Stimulated activated CD8-positive, alpha-beta memory T cell treated with anti-CD3 and anti-CD28 coated beads, Interleukin-12 subunit alpha, Interleukin-12 subunit beta, amount 100 ng/mL, for 4 hours (primary cell): ENCODE data around the gene LAMA5.
A peak's percentile ranks its signal among the peaks of the same experiment; 100 is the strongest.
"Not testable (repeated sequence)": the region's sequence is repeated elsewhere in the genome, so short reads cannot be mapped to it uniquely, and the experiment has no call there.

Source experiments
- DNase-seq: peaks from one replicate; pipeline ENCODE4 v3.0.0-alpha.2; 2020; ENCODE audit warnings: low read depth

The LAMA5 gene

DNA sequence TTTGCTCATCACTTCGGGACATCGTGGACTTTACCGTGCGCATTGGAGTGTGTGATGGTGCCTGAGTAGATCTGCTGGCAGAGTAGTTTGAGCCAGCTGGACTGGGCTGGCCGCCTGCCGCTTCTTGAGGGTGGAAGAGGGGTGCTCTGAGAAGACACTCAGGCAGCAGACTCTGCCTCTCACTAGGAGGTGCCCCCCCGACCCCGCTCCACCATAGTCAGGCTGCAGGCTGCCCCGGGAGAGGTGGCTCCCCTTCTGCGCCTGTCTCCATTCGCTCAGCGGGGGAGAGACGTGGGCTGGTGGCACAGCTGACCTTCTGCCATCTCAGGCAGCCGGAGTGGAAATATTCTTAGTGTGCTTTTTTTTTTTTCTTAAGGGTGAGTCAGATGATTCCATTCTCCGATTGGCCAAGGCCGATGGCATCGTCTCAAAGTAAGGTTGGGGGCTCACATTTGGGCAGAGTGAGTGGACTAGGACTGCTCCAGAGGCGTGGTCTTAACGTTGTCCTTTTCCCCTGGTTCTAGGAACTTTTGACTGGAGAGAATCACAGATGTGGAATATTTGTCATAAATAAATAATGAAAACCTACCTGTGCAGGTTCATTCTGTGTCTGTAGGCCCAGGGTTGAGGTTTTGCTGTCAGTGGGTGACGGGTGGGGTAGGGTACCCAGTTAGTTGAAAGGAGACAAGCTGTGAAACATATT lies 21.0 kb upstream of the LAMA5 start:
- DNase-seq: no peak

DNA sequence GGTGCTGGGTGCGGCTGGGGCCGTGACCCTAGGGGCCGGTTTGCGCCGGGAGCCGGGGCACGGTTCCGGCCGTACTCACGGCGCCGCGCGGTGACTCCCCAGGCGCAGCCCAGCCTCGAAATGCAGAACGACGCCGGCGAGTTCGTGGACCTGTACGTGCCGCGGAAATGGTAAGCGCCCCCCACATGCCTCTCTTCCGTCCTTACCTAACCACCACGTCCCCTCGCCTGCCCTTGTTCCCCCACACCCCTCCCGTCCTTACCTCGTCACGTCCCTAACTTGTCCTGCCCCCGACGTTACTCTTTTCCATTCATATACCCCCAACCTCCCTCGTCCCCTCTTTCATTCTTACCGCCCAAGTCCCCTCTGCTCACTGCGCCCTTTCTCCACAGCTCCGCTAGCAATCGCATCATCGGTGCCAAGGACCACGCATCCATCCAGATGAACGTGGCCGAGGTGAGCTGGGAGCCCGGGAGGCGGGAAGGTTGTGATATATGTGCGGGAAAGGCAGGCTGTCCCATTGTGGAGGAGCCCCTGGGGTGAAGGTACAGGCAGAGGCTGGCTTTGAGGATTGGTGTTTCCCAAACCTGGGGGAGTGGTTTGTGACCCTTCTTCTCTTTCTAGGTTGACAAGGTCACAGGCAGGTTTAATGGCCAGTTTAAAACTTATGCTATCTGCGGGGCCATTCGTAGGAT lies 20.3 kb upstream of the LAMA5 start:
- no peak for DNase-seq

DNA sequence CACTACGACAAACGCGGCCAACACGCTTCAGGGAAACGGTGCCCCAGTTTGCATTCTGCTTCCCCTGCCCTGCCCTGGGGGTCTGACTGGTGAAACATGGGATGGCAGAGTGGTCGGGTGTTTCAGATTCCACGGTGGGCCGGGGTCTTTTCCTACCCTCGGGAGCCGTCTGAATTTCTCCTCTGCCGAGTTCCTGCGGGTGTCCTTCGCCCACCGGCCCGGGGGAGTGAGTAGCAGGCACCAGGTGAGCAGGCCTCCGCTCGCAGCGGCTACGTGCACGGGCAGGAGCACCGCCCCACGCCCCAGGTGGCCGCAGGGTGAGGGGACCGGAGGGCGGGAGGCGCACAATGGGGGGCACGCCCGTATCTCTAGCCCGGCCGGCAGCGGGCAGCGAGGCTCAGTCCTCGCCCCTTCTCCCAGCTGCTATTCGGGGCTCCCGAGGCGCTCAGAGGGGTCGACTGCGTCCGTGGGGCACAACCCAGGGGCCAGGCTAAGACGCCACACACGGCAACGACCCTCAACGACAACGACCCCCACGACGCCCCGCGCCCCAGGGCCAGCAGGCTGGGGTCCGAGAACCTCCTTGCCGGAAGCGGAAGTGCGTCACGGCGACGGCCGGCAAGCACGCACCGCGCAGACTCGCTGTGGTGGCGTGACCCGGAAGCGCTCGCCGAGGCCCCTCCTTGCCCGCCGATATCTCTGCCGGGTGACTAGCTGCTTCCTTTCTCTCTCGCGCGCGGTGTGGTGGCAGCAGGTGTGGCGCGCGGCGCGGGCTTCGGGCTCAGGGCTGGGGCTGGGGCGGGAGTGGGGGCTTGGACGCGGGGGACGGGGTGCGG lies 19.5 kb upstream of the LAMA5 start, which contains the start of gene RPS21:
Gene RPS21 (plus strand): TSS at position 721 of the 836 bp plus-strand sequence. CDS start 236 bp downstream, outside the sequence.
- DNase-seq: peak; percentile 88

DNA sequence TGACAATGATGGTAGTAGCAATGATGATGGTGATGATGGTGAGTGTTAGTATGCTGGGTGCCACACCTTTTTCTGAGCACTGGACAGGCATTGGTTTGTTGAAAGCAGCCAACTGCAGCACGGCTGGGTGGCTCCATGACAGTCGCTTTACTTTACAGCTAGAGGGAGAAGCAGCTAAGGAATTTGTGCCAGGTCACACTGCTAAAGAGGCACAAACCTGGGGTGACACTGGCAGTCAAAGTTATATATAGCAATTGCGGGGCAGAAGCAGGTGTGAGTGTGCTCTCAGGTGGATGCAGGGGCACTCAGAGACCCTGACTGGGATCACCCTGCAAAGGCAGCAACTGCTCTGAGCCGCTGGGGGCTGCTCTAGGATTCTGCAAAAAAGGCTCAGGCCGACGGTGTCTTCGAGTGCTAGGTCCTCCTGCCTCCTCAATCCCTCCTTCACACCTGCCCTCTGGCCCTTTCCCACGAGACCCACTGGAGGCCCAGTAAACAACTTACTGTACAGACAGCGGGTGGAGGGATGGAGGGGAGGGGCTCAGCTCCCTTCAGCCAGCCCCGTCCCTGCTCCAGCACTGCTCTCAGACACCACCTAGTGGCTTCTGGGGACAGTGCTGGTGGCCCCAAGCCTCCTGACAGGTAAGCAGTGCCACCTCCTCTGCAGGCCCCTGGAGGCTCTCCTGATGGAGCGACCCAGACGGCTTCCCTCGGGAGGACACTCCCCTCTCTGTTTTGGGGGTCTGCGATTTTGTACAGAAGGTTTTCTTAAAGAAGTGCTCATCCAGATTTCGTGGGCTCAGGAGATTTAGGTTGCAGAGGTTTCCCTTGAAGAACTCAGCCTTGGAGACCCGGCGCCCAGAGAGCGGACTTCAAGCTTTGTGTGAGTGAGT lies 15.4 kb upstream of the LAMA5 start:
- peak; percentile 56 for DNase-seq

DNA sequence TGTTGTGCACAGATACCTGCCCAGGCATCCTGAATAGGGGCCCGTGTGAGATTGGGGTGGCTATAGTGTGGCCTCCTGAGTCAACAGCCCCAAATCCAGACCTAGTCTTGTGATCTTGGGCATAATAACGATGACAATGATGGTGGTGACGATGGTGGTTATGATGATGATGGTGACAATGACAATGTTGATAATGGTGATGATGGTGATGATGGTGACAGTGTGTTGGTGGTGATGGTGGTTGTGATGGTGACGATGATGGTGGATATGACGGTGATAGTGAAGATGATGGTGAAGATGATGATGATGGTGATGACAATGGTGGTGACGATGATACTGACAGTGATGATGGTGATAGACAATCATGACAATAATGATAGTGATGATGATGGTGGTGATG lies 14.7 kb upstream of the LAMA5 start:
- DNase-seq: no peak

DNA sequence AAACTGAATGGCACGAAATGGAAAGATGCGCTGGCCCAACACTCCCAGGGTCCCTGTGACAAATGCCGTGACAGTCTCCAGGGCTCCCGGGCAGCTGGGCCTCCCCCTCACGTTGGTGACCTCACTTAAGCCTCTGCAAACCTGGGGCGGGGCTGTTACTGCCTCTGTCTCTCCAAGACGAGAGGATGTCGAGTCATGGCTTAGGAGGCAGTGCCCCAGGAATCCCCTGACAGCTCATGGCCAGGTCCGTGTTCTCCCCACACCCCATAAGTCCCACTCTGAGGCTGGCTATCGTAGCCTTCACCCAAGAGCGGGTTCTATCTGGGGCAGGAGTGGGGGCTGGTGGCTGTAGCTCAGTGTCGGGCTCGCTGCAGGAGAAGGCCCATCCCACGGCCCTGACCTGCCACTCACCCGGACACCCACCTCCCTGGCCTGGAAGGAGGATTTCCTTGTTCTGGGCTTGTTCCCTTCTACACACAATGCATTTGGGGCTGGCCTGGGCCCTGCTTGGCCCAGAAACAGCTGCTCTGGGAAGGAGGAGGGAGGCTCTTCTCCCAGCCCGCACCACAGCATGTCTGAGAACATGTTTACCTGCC lies 14.2 kb upstream of the LAMA5 start:
- no peak for DNase-seq

DNA sequence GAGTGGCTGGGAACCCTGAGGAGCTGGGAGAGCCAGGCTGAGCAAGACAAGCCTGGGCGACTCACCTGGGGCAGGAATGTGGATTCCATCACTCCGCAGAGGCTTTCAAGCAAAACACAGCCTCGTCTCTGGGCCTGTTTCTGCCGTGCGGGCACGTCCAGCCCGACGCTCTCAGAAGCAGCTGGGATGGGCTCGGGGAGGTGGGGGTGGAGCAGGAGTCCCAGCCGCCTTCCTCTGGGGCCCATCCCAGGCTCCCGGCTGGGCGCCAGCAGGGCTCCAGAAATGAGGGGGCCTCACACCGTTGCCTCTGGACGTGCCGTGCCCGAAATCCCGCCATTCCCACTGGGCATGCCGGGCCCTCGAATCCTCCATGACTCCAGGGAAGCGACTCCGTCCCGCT lies 11.1 kb upstream of the LAMA5 start:
- no peak for DNase-seq

DNA sequence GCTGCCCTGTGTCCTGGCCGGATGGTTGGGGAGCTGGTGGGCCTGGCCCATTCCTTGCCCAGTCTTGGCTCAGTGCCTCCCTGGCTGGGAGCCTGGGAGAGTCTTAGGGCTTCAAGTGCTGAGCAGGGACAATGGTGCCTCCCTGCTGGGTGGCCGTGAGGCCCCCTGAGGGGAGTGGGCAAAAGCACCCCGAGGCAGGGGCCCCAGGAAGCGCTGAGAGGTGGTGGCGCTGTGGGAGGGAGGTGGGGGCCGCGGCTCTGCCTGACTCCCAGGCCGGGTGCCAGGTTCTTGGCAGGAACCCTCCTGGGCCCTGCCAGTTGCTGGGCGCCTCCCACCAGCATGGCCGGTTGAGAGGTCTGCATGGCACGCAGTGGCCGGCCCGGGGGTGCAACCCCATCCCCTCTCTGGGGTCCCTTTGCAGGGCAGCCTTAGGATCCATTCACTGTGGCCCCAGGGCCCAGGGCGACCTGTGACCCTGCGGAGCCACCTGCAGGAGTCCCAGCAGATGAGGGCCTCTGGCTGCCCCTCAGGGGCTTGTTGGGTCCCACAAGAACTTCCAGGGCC lies 10.6 kb upstream of the LAMA5 start:
- DNase-seq: no peak

DNA sequence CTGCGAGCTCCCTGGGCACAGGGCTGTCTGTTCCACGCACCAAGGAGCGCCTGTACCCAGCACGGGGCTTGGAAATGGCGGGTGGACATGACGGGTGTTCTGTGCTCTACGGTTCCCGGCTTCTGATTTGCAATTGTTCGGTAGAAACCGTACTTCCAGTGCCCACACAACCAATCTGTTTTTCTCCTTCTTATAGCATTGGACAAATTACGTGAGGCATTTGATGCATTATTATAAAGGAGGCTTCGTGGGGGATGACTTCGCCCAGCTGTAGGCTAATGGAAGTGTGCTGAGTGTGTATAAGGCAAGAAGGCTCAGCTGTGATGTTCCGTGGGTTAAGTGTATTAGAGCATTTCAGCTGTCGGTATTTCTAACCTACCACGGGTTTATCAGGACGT lies 10.0 kb upstream of the LAMA5 start:
- no peak for DNase-seq

DNA sequence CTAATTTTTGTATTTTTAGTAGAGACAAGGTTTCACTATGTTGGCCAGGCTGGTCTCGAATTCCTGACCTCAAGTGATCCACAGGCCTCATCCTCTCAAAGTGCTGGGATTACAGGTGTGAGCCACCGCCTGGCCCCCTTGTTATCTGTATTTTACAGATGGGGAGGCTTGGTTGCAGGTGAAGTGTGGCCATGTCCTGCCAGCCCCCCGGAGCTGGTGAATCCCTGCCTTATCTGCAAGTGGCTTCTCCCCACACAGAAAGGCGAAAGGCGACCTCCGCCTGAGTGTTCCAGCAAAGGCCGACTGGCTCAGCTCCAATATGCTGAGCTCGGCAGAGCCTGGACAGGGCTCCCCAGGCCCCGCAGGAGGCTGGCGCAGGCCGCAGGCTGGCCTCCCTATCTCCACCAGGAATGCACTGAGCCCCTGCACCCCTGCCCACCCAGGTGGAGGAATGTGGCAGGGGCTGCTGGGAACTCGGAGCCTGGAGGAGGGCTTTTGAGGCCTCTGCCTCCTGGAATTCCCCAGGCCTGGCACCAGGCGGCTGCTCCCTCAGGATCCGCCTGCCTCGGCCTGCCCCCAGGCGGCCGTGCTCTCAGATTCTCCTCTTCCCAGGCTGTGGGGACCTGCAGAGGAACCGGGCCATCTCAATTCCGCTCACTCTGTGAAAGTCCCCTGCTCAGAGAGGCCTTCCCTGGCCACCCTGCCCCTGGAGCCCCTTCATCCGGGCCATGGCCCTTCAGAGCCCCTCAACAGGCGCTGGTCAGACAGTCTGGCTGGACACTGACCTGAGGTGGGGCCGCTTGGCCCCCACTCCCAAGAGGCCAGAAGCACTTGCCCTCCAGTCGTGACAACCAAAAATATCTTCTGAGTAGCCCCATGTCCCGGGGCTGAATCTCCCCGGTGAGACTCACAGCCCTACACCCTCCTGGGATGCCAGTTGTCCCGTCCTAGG lies 9.3 kb upstream of the LAMA5 start:
- DNase-seq: no peak

DNA sequence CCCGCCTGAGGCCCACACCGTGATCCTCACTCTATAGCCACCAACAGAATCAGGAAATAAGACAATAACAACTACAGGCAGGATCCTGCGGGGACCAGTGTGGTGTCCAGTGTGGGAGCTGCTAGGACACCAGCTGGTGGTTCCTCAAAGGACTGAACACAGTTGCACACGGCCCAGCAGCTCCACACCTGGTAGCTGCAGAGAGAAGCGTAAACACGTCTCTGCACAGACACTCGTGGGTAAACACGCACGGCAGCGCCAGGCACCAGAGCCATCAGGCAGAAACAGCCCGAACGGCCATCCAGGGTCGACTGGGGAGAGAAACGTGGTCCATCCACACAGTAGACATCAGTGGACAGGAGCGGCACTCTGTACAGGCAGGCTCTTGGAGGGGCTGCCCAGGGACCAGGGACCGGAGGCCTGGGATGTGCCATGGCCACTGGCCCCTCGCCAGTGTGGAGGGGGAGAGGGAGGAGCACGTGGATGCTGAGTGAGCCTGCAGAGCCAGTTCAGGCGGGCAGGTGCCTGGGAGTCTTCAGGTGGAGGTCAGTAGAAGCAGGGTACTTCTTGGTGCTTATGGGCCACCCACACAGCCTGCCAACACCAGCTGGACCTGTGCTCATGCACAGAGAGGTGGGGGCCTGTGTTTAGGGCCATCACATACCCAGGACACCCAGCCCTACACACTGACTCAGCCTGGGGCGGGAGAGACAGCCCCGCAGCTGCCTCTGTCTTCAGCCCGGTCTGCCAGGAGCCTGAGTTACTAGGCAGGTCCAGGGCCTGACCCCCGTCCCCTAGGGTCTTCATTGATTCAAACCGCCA lies 7.4 kb upstream of the LAMA5 start:
- DNase-seq: no peak

DNA sequence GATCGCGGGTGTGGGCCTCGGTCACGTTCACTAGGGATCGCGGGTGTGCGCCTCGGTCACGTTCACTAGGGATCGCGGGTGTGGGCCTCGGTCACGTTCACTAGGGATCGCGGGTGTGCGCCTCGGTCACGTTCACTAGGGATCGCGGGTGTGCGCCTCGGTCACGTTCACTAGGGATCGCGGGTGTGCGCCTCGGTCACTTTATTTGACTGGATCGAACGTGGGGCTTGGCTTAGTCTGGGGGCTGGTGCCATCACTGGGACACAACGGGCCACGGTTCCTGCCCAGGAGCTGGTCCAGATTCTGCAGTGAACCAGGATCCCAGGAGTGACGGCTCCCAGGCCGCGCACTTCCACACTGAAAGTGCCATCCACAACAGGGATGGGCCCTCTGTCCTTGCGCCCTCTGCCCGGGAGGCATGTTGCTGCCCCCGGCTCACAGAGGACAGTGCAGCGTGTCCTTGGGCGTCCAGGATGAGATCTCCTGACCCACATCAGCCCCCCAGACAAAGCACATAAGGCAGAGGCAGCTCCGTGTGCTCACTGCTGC lies 6.6 kb upstream of the LAMA5 start:
- DNase-seq: not testable (repeated sequence)

DNA sequence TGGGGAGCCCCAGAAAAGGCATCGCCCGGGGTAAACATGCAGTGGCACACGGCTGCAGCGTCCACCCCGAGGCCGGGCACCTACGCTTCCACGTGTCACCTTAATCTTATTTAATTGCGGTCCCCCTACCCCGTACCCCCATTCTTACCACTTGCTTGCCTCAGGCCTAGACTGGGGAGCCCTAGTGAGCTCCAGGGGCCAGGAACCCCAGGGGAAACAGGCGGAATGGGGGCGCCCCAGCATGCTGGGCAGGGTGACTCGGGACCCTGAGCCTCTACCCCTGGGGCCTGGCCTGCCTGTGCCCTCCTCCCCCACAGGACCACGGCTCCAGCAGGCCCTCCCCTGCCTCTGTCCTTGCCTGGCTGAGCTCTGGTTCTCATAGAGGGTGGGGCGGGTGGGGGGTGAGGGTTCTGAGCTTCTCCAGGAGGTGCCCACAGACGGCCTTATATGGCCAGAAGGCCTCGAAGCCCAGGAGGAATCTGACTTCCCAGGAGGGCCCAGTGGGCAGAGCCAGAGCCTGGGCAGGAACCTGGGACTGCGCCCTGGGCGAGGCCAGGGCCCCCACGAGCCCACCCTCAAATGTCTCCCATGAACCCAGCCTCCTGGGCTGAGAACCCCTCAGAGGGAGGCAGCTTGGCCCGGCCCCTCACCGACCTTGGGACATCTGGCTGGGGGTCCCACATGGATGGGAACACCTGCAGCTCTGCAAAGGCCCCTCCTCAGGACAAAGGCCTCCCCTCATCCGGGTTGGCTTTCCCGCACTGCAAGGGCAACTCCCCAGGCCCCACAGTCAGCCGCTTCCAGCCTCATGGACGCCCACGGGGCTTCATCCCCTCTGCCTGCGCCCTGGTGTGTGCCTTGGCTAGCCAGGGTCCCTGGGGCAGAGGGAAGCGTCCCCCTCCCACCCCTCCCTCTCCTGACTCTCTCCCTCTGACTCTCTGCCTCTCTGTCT lies 5.2 kb upstream of the LAMA5 start:
- DNase-seq: no peak

DNA sequence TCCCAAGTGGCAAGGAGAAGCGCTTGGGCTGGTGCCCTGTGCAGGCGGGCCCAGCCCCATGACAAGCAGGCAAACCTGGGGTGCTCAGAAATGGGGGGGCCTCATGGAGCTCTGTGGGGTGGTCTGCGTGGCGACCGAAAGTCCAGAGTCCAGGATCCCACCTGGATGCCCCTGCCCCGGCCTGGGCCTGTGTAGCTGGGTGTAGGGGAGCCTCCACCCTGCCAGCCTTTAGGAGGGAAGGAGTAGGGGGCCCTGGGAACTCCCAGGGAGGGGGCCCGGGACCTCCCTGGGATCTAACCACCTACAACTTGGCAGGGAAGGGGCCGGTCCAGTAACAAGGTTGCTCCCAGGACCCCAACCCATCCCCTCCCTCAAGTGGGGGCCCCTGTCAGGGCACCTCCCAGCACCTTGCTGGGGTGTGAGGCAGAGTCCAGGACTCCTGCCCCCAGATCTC lies 4.5 kb upstream of the LAMA5 start:
- no peak for DNase-seq

DNA sequence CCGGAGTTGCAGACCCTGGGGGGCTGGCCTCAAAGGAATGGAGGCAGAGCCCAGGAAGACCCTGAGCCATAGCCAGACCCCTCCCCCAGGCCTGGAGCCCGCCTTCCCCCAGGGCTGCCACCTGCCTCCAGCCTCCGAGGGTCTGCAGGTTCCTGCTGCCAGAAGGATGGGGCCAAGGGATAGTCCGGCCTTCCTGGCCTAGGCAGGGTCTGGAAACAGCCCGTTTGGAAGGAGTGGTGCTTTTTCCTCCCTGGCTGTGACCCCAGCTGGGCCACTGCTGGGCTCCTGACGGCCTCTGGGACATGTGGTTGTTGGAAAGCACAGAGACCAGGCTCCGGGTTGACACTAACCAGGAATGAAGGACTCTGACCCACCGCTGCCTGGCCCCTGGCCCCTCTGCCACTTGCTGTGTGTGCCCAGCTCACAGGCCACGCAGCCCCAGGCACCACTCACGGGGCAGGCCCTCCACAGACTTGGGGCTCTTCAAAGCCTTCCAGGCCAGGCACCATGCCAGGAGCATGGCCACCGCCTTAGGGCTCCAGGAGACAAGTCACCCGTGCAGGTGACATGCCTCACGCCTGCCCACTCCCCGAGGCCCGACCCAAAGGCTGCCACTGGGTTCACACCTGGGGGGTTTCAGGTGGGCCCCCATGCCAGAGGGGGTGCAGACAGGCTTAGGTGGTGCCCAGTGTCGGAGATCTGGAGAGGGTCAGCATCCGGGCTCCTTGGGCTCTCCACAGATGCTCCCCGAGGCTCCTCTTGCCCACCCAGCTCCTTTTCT lies 3.9 kb upstream of the LAMA5 start:
- no peak for DNase-seq

DNA sequence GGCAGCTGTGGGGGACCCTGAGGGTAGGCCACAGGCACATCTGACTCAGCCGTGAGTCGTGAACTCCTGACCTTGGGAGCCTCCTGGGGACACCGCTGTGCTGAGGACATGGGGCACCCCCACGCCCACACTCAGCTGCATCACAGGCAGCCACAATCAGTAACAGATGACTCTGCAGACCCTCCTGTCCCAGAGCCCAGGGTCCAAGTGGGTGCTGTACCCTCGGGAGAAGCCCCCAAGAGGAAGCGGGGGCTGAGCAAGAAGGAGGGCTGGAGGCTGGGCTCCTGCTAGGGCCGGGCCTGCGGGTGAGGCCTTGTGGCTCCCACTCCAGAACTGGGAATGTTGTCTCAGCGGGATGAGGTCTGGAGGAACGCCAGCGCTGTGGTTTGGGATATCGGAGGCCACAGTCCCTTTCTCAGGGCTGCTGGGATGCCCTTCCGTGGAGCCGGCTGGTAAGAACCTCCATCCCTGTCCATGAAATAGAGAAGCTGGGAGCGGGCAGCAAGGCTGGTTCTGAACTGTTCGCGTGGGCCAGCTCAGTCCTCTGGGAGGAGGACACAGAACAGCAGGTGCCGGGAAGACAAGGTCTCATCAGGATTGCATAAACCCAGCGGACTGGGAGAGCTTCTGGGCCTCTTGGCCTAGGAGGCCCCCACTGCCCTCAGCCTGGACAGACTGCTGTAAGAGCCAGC lies 3.1 kb upstream of the LAMA5 start:
- no peak for DNase-seq
